ENCODE data around the gene CLCNKB. TPM values are rescaled to one million over a fixed set of nuclear protein-coding genes. Genes with fewer than 3 reads are reported as not detected.
A peak's percentile ranks its signal among the peaks of the same experiment; 100 is the strongest.

Gene CLCNKB
- total RNA-seq, result not detected

- intact Hi-C loops (cut with DNase I), result no loop called here
- TF ChIP-seq POLR2AphosphoS5 (IDR thresholded peaks at IDR 0.05; ENCODE audit: insufficient read depth in 1 of 2, low read depth in 1 of 2) (no peak), POLR2A (IDR thresholded peaks at IDR 0.05) (no peak), CTCF (IDR thresholded peaks at IDR 0.05) (no peak)
- Histone ChIP-seq H3K27me3 (no peaks in the 10 kb centered on the region), H3K36me3 (no peaks in the 10 kb centered on the region), H3K9me3 (no peaks in the 10 kb centered on the region), H3K27ac (no peak within 1 kb of the TSS), H3K4me1 (peaks cover 6% of the 10 kb centered on the region), H3K4me3 (no peak within 1 kb of the TSS)
- no peak for DNase-seq (ENCODE audit: extremely low spot score in 2 of 2)
Measured at GRCh38 chr1:16043521-16043920, at the start of gene CLCNKB. CLCNKB (plus strand) TSS chr1:16043782; CDS start chr1:16044493, 711 bp downstream.

GRCh38 chr1:15994081-15994480 lies 49.5 kb upstream of the CLCNKB start:
- no peaks in the 10 kb centered on the region for H3K4me1 ChIP-seq
- DNase-seq (ENCODE audit: extremely low spot score in 2 of 2), result no peak
- H3K36me3 ChIP-seq, result no peaks in the 10 kb centered on the region
- no peak overlapping the region for H3K4me3 ChIP-seq
- H3K9me3 ChIP-seq, result no peaks in the 10 kb centered on the region
- H3K27me3 ChIP-seq, result no peaks in the 10 kb centered on the region
- no peak overlapping the region for H3K27ac ChIP-seq
- intact Hi-C loops (cut with DNase I), result loop anchor here (5.0 kb wide), 1 partner anchor 182 kb away; no protein-coding TSS in a partner anchor
- TF ChIP-seq POLR2A (IDR thresholded peaks at IDR 0.05) (no peak), POLR2AphosphoS5 (IDR thresholded peaks at IDR 0.05; ENCODE audit: insufficient read depth in 1 of 2, low read depth in 1 of 2) (no peak), CTCF (IDR thresholded peaks at IDR 0.05) (no peak)

GRCh38 chr1:15994590-15995351 lies 48.8 kb upstream of the CLCNKB start:
- Histone ChIP-seq H3K27ac (no peak overlapping the region), H3K9me3 (no peaks in the 10 kb centered on the region), H3K36me3 (no peaks in the 10 kb centered on the region), H3K4me3 (no peak overlapping the region), H3K4me1 (no peaks in the 10 kb centered on the region), H3K27me3 (no peaks in the 10 kb centered on the region)
- intact Hi-C loops (cut with DNase I), result loop anchor here (5.0 kb wide), 1 partner anchor 182 kb away; no protein-coding TSS in a partner anchor
- no peak for DNase-seq (ENCODE audit: extremely low spot score in 2 of 2)
- peak; percentile 72 to 83 (median 77) for TF ChIP-seq CTCF (IDR thresholded peaks at IDR 0.05)
- TF ChIP-seq POLR2AphosphoS5 (IDR thresholded peaks at IDR 0.05; ENCODE audit: insufficient read depth in 1 of 2, low read depth in 1 of 2), result no peak
- no peak for TF ChIP-seq POLR2A (IDR thresholded peaks at IDR 0.05)

GRCh38 chr1:15997076-15997585 lies 46.5 kb upstream of the CLCNKB start:
- no peak overlapping the region for H3K27ac ChIP-seq
- intact Hi-C loops (cut with DNase I), result no loop called here
- no peaks in the 10 kb centered on the region for H3K9me3 ChIP-seq
- H3K4me1 ChIP-seq, result no peaks in the 10 kb centered on the region
- no peaks in the 10 kb centered on the region for H3K36me3 ChIP-seq
- TF ChIP-seq POLR2AphosphoS5 (IDR thresholded peaks at IDR 0.05; ENCODE audit: insufficient read depth in 1 of 2, low read depth in 1 of 2), result no peak
- TF ChIP-seq POLR2A (IDR thresholded peaks at IDR 0.05), result no peak
- TF ChIP-seq CTCF (IDR thresholded peaks at IDR 0.05), result no peak
- no peak for DNase-seq (ENCODE audit: extremely low spot score in 2 of 2)
- H3K27me3 ChIP-seq, result no peaks in the 10 kb centered on the region
- H3K4me3 ChIP-seq, result no peak overlapping the region

Data from vagina (tissue), 2 donors.